Fibroblast of lung (primary cell): Measurements from ENCODE around the gene ANAPC16. TPM values are rescaled to one million over a fixed set of nuclear protein-coding genes. Genes with fewer than 3 reads are reported as not detected.
A peak's percentile ranks its signal among the peaks of the same experiment; 100 is the strongest.

Experiments
- DNase-seq, 2 donors: peaks; one replicate each; pipeline versions ENCODE4 v3.0.0 to v3.0.0-alpha.2; 2010; ENCODE audit warnings: low read depth in 2 of 2
- H2AFZ ChIP-seq: 2 replicates; pipeline ENCODE4 v1.5.1; 2012; ENCODE audit warnings: low read length, control low read depth, inconsistent platforms
- H3K27ac ChIP-seq: 2 replicates; pipeline ENCODE4 v1.5.1; 2011; ENCODE audit warnings: low read length, control low read depth; ENCODE audit not compliant: insufficient read depth
- H3K27me3 ChIP-seq: 2 replicates; pipeline ENCODE4 v1.5.1; 2011; ENCODE audit warnings: mild to moderate bottlenecking, low read length; ENCODE audit not compliant: control insufficient read depth, insufficient read depth
- H3K36me3 ChIP-seq: 2 replicates; pipeline ENCODE4 v1.5.1; 2011; ENCODE audit warnings: low read length; ENCODE audit not compliant: control insufficient read depth, insufficient read depth
- H3K4me1 ChIP-seq: 2 replicates; pipeline ENCODE4 v1.5.1; 2011; ENCODE audit warnings: low read length; ENCODE audit not compliant: control insufficient read depth, insufficient read depth; ENCODE audit errors: extremely low read depth
- H3K4me2 ChIP-seq: 2 replicates; pipeline ENCODE4 v1.5.1; 2011; ENCODE audit warnings: low read length, control low read depth; ENCODE audit not compliant: insufficient read depth; ENCODE audit errors: extremely low read depth
- H3K4me3 ChIP-seq, 4 experiments: fragments of 200-600 bp in 1 of 4; sonication (generic) in 1 of 4; replicated peaks in 1 of 4; 2 replicates each; pipeline ENCODE4 v1.5.1; 2011 to 2016; ENCODE audit warnings: low read length in 4 of 4, low read depth in 3 of 4, mild to moderate bottlenecking in 3 of 4, control low read depth in 2 of 4, inconsistent platforms in 1 of 4, mixed read lengths in 1 of 4; ENCODE audit not compliant: insufficient read depth in 1 of 4; ENCODE audit errors: control extremely low read depth in 1 of 4
- H3K79me2 ChIP-seq: 2 replicates; pipeline ENCODE4 v1.5.1; 2012; ENCODE audit warnings: mild to moderate bottlenecking, low read length, inconsistent platforms; ENCODE audit not compliant: control insufficient read depth, insufficient read depth
- H3K9ac ChIP-seq: 2 replicates; pipeline ENCODE4 v1.5.1; 2011; ENCODE audit warnings: mild to moderate bottlenecking, low read length, control low read depth; ENCODE audit not compliant: insufficient read depth
- H3K9me3 ChIP-seq: 2 replicates; pipeline ENCODE4 v1.5.1; 2012; ENCODE audit warnings: low read depth, low read length; ENCODE audit not compliant: control insufficient read depth, insufficient read depth
- H4K20me1 ChIP-seq: 2 replicates; pipeline ENCODE4 v1.5.1; 2011; ENCODE audit warnings: low read length; ENCODE audit not compliant: control insufficient read depth, insufficient read depth; ENCODE audit errors: extremely low read depth
- CTCF ChIP-seq, 2 donors: IDR thresholded peaks in 1 of 2; conservative IDR thresholded peaks in 1 of 2; 1 replicate in 1 of 2; 2 replicates in 1 of 2; pipeline ENCODE4 v1.5.1; 2011 to 2012; ENCODE audit warnings: low read length in 2 of 2, control low read depth in 1 of 2, inconsistent platforms in 1 of 2, low read depth in 1 of 2, mild to moderate bottlenecking in 1 of 2
- EZH2 ChIP-seq: IDR thresholded peaks from 2 replicates; pipeline ENCODE4 v1.5.1; 2012; ENCODE audit warnings: low read length, control low read depth, mild to moderate bottlenecking; ENCODE audit errors: missing control alignments
- polyA plus RNA-seq, 2 donors: library from polyadenylated mRNA; depleted of rRNA in 1 of 2; stranded (reverse) in 1 of 2; unstranded in 1 of 2; fragments of >200 nt; gene quantifications; 2 replicates each; pipeline ENCODE4 v1.2.1, GENCODE V29; 2011 to 2012; ENCODE audit warnings: missing spikeins in 1 of 2
- total RNA-seq: library from RNA; depleted of rRNA; stranded (reverse); fragments of >200 nt; gene quantifications from 2 replicates; pipeline ENCODE4 v1.2.1, GENCODE V29; 2014

ANAPC16 gene
- total and polyA plus RNA-seq, 2 donors (not counting 1 experiment from before 2014, with no cell fraction given) = 47.2 to 73.6 TPM

GRCh38 chr10:72276013-72276387, 60.2 kb downstream of the ANAPC16 start:
- DNase-seq = peak in 1 of 2 donors; percentile 39
- peak overlapping the region; percentile 94 for H3K4me2 ChIP-seq
- no peak for TF ChIP-seq CTCF (conservative IDR thresholded peaks at IDR 0.05 in 1 of 2, IDR thresholded peaks at IDR 0.05 in 1 of 2; ENCODE audit: low read depth in 1 of 2, low read length in 2 of 2)
- H3K4me1 ChIP-seq = peaks cover 11% of the 10 kb centered on the region
- H3K9ac ChIP-seq = no peak overlapping the region
- no peak overlapping the region for H3K27ac ChIP-seq
- H3K27me3 ChIP-seq = no peaks in the 10 kb centered on the region
- H4K20me1 ChIP-seq = no peaks in the 10 kb centered on the region
- peaks cover 10% of the 10 kb centered on the region for H3K36me3 ChIP-seq
- H3K9me3 ChIP-seq = no peaks in the 10 kb centered on the region
- H3K4me3 ChIP-seq = peak overlapping the region; percentile 60 to 98 (median 94)
- no peak overlapping the region for H2AFZ ChIP-seq
- peaks cover 20% of the 10 kb centered on the region for H3K79me2 ChIP-seq

GRCh38 chr10:72276421-72277339, 60.9 kb downstream of the ANAPC16 start:
- Histone ChIP-seq H3K4me1 (peaks cover 11% of the 10 kb centered on the region), H3K9ac (no peak overlapping the region), H4K20me1 (no peaks in the 10 kb centered on the region), H3K4me3 (peak overlapping the region in 3 of 4 experiments; percentile 60 to 98 (median 95)), H3K27me3 (no peaks in the 10 kb centered on the region), H3K79me2 (peaks cover 20% of the 10 kb centered on the region), H2AFZ (no peak overlapping the region), H3K9me3 (no peaks in the 10 kb centered on the region), H3K27ac (no peak overlapping the region), H3K36me3 (peaks cover 10% of the 10 kb centered on the region), H3K4me2 (peak overlapping the region; percentile 94)
- TF ChIP-seq CTCF (conservative IDR thresholded peaks at IDR 0.05 in 1 of 2, IDR thresholded peaks at IDR 0.05 in 1 of 2; ENCODE audit: low read depth in 1 of 2, low read length in 2 of 2) (no peak), EZH2 (no peak)
- DNase-seq = peak; percentile 45 to 91

- H3K36me3 ChIP-seq = peaks cover 10% of the 10 kb centered on the region
- no peak overlapping the region for H3K27ac ChIP-seq
- no peak overlapping the region for H3K9ac ChIP-seq
- H3K4me1 ChIP-seq = peaks cover 7% of the 10 kb centered on the region
- H3K27me3 ChIP-seq = no peaks in the 10 kb centered on the region
- H2AFZ ChIP-seq = no peak overlapping the region
- no peak for TF ChIP-seq EZH2
- H3K9me3 ChIP-seq = no peaks in the 10 kb centered on the region
- H4K20me1 ChIP-seq = no peaks in the 10 kb centered on the region
- no peak overlapping the region for H3K4me2 ChIP-seq
- H3K4me3 ChIP-seq = peak overlapping the region in 1 of 4 experiments; percentile 95
- H3K79me2 ChIP-seq = peaks cover 20% of the 10 kb centered on the region
- no peak for DNase-seq
These were observed 61.7 kb downstream of the ANAPC16 start for GRCh38 chr10:72277340-72277995.
